ENCODE data around the gene GTF3C5.

The GTF3C5 gene

GRCh38 chr9:133105461-133105770 lies 74.6 kb downstream of the GTF3C5 start:
- no peaks in the 10 kb centered on the region for H3K79me2 ChIP-seq (ENCODE audit: insufficient read depth, low read length)
- H3K27ac ChIP-seq (ENCODE audit: low read depth, low read length): no peak overlapping the region
- no peak overlapping the region for H3K4me3 ChIP-seq (ENCODE audit: insufficient read depth, low read length, poor library complexity, severe bottlenecking)
- no peak overlapping the region for H3K4me2 ChIP-seq (ENCODE audit: low read depth, low read length, poor library complexity, severe bottlenecking)
- no peaks in the 10 kb centered on the region for H3K9me2 ChIP-seq (replicated peaks; ENCODE audit: insufficient read depth, low read length)
- TF ChIP-seq EZH2phosphoT487 (conservative IDR thresholded peaks at IDR 0.05; ENCODE audit: low read length) (no peak), CTCF (IDR thresholded peaks at IDR 0.05; ENCODE audit: insufficient read depth, low read length, poor library complexity, severe bottlenecking) (no peak)
- H3K36me3 ChIP-seq (ENCODE audit: low read length): no peaks in the 10 kb centered on the region
- H4K20me1 ChIP-seq (ENCODE audit: low read depth, low read length): no peaks in the 10 kb centered on the region
- H2AFZ ChIP-seq (ENCODE audit: low read depth, low read length, severe bottlenecking): no peak overlapping the region
- H3K27me3 ChIP-seq (ENCODE audit: low read length): no peaks in the 10 kb centered on the region
- H3F3A ChIP-seq (ENCODE audit: insufficient read depth): no peaks in the 10 kb centered on the region
- H3K9me3 ChIP-seq (ENCODE audit: insufficient read depth, low read length): no peaks in the 10 kb centered on the region
- H3K9ac ChIP-seq (ENCODE audit: low read length): no peak overlapping the region

GRCh38 chr9:133106511-133107244 lies 75.9 kb downstream of the GTF3C5 start:
- Histone ChIP-seq H3K4me2 (ENCODE audit: low read depth, low read length, poor library complexity, severe bottlenecking) (no peak overlapping the region), H3K27me3 (ENCODE audit: low read length) (no peaks in the 10 kb centered on the region), H3K4me3 (ENCODE audit: insufficient read depth, low read length, poor library complexity, severe bottlenecking) (no peak overlapping the region), H2AFZ (ENCODE audit: low read depth, low read length, severe bottlenecking) (no peak overlapping the region), H3K36me3 (ENCODE audit: low read length) (no peaks in the 10 kb centered on the region), H3F3A (ENCODE audit: insufficient read depth) (no peaks in the 10 kb centered on the region), H3K9ac (ENCODE audit: low read length) (no peak overlapping the region), H4K20me1 (ENCODE audit: low read depth, low read length) (no peaks in the 10 kb centered on the region), H3K79me2 (ENCODE audit: insufficient read depth, low read length) (no peaks in the 10 kb centered on the region), H3K9me3 (ENCODE audit: insufficient read depth, low read length) (no peaks in the 10 kb centered on the region), H3K27ac (ENCODE audit: low read depth, low read length) (no peak overlapping the region), H3K9me2 (replicated peaks; ENCODE audit: insufficient read depth, low read length) (no peaks in the 10 kb centered on the region)
- TF ChIP-seq CTCF (IDR thresholded peaks at IDR 0.05; ENCODE audit: insufficient read depth, low read length, poor library complexity, severe bottlenecking): no peak
- no peak for TF ChIP-seq EZH2phosphoT487 (conservative IDR thresholded peaks at IDR 0.05; ENCODE audit: low read length)

GRCh38 chr9:133107245-133107722 lies 76.5 kb downstream of the GTF3C5 start:
- H3K9ac ChIP-seq (ENCODE audit: low read length): no peak overlapping the region
- H4K20me1 ChIP-seq (ENCODE audit: low read depth, low read length): no peaks in the 10 kb centered on the region
- no peaks in the 10 kb centered on the region for H3K79me2 ChIP-seq (ENCODE audit: insufficient read depth, low read length)
- H2AFZ ChIP-seq (ENCODE audit: low read depth, low read length, severe bottlenecking): no peak overlapping the region
- H3F3A ChIP-seq (ENCODE audit: insufficient read depth): no peaks in the 10 kb centered on the region
- no peak overlapping the region for H3K4me2 ChIP-seq (ENCODE audit: low read depth, low read length, poor library complexity, severe bottlenecking)
- H3K9me2 ChIP-seq (replicated peaks; ENCODE audit: insufficient read depth, low read length): no peaks in the 10 kb centered on the region
- no peaks in the 10 kb centered on the region for H3K27me3 ChIP-seq (ENCODE audit: low read length)
- H3K36me3 ChIP-seq (ENCODE audit: low read length): no peaks in the 10 kb centered on the region
- H3K4me3 ChIP-seq (ENCODE audit: insufficient read depth, low read length, poor library complexity, severe bottlenecking): no peak overlapping the region
- TF ChIP-seq EZH2phosphoT487 (conservative IDR thresholded peaks at IDR 0.05; ENCODE audit: low read length): no peak
- TF ChIP-seq CTCF (IDR thresholded peaks at IDR 0.05; ENCODE audit: insufficient read depth, low read length, poor library complexity, severe bottlenecking): no peak
- H3K9me3 ChIP-seq (ENCODE audit: insufficient read depth, low read length): no peaks in the 10 kb centered on the region
- no peak overlapping the region for H3K27ac ChIP-seq (ENCODE audit: low read depth, low read length)

All from SU-DHL-6 (cell line).